K562 (cell line): ENCODE measurements around the gene DBNL. TPM values are rescaled to one million over a fixed set of nuclear protein-coding genes. Genes with fewer than 3 reads are reported as not detected.

Experiments used
- ATAC-seq: fragments of 200-7000 bp; cut with Tn5 transposase; 3 replicates; pipeline ENCODE4 v1.9.1; 2020; ENCODE audit warnings: moderate library complexity
- BruUV-seq: library from RNA; stranded (reverse); fragments of 400-500 nt; replicated peaks from 2 replicates; lab custom pipeline; 2021; lab: Mats Ljungman, UMichigan
- CTCF ChIA-PET: fragments of 300-600 bp; formaldehyde crosslinking; extraction: SDS; loops from one replicate; lab custom pipeline; 2021; ENCODE audit warnings: low intra/inter-chr PET ratio; lab: Yijun Ruan, JAX
- POLR2A ChIA-PET: fragments of 300-600, 350-650 bp; sonication (Branson Sonifier 250); formaldehyde crosslinking; extraction: SDS; loops from one replicate; lab custom pipeline; 2021; ENCODE audit warnings: antibody characterized with exemption, inconsistent platforms; lab: Yijun Ruan, JAX
- DNase-seq, 4 experiments: peaks; one replicate each; pipeline versions ENCODE4 v3.0.0 to v3.0.0-alpha.2; 2011 to 2018; ENCODE audit warnings: low spot score in 3 of 4, mixed read lengths in 3 of 4; ENCODE audit errors: extremely low read depth in 1 of 4
- FAIRE-seq: peaks from 2 replicates; lab custom pipeline; 2011; peaks lifted over from hg19 to GRCh38; lab: Jason Lieb, UNC
- H2AFZ ChIP-seq: 2 replicates; pipeline ENCODE4 v1.6.0; 2011; ENCODE audit warnings: low read depth, low read length, control low read depth, inconsistent platforms
- H3K27ac ChIP-seq: fragments of 200-600 bp; 3 replicates; pipeline ENCODE4 v1.8.0; 2011; ENCODE audit warnings: low read depth, mild to moderate bottlenecking, control low read depth, inconsistent platforms, low read length, moderate library complexity, mixed read lengths; ENCODE audit errors: extremely low read depth
- H3K27me3 ChIP-seq, 2 experiments: fragments of 300-600 bp in 1 of 2; 2 replicates in 1 of 2; 3 replicates in 1 of 2; pipeline versions ENCODE4 v1.6.0 to v1.8.0; 2011; ENCODE audit warnings: inconsistent platforms in 2 of 2, low read length in 2 of 2, mild to moderate bottlenecking in 1 of 2, mixed read lengths in 1 of 2, moderate library complexity in 1 of 2; ENCODE audit not compliant: control insufficient read depth in 2 of 2, insufficient read depth in 2 of 2
- H3K36me3 ChIP-seq: fragments of 300-600 bp; 3 replicates; pipeline ENCODE4 v1.8.0; 2011; ENCODE audit warnings: mild to moderate bottlenecking, low read length, inconsistent platforms; ENCODE audit not compliant: control insufficient read depth, insufficient read depth
- H3K4me1 ChIP-seq, 2 experiments: fragments of 200-600 bp in 1 of 2; replicated peaks in 1 of 2; 2 replicates in 1 of 2; 3 replicates in 1 of 2; pipeline versions ENCODE4 v1.5.1 to v1.8.0; 2011; ENCODE audit warnings: inconsistent platforms in 2 of 2, low read length in 2 of 2, mild to moderate bottlenecking in 1 of 2, mixed read lengths in 1 of 2, moderate library complexity in 1 of 2; ENCODE audit not compliant: control insufficient read depth in 2 of 2, insufficient read depth in 2 of 2
- H3K4me2 ChIP-seq: 2 replicates; pipeline ENCODE4 v1.6.1; 2011; ENCODE audit warnings: low read length, control low read depth, inconsistent platforms, mixed read lengths; ENCODE audit not compliant: insufficient read depth
- H3K4me3 ChIP-seq: fragments of 200-600 bp; sonication (generic), shearing (Covaris generic); 2 replicates; pipeline ENCODE4 v1.5.1; 2016; ENCODE audit warnings: control low read depth, inconsistent platforms
- H3K79me2 ChIP-seq: fragments of 200-600 bp; 3 replicates; pipeline ENCODE4 v1.8.0; 2011; ENCODE audit warnings: low read length, inconsistent platforms; ENCODE audit not compliant: control insufficient read depth, insufficient read depth
- H3K9ac ChIP-seq, 2 experiments: 2 replicates each; pipeline versions ENCODE4 v1.6.0 to v1.6.1; 2011; ENCODE audit warnings: low read depth in 2 of 2, low read length in 2 of 2, control low read depth in 1 of 2, inconsistent platforms in 1 of 2, mild to moderate bottlenecking in 1 of 2, mixed read lengths in 1 of 2; ENCODE audit not compliant: insufficient read depth in 1 of 2
- H3K9me1 ChIP-seq: one replicate; pipeline ENCODE4 v1.6.0; 2011; ENCODE audit warnings: inconsistent platforms, mild to moderate bottlenecking, low read length, moderate library complexity; ENCODE audit not compliant: control insufficient read depth, insufficient read depth
- H3K9me3 ChIP-seq: replicated peaks from 2 replicates; pipeline ENCODE4 v1.5.1; 2011; ENCODE audit warnings: low read depth, low read length, inconsistent platforms; ENCODE audit not compliant: control insufficient read depth, insufficient read depth
- H4K20me1 ChIP-seq: replicated peaks from 2 replicates; pipeline ENCODE4 v1.6.1; 2011; ENCODE audit warnings: low read length, inconsistent platforms, mixed read lengths; ENCODE audit not compliant: control insufficient read depth, insufficient read depth
- BCOR ChIP-seq: fragments of 450-650 bp; IDR thresholded peaks from 2 replicates; pipeline ENCODE4 v1.6.1; 2016
- ELK1 ChIP-seq: sonication (generic); formaldehyde crosslinking; IDR thresholded peaks from 2 replicates; pipeline ENCODE4 v1.8.1; 2022; ENCODE audit warnings: missing genetic modification reagents
- MTA1 ChIP-seq: fragments of 450-650 bp; IDR thresholded peaks from 2 replicates; pipeline ENCODE4 v1.6.1; 2017; ENCODE audit warnings: borderline replicate concordance
- RBM25 ChIP-seq: fragments of 200-400 bp; formaldehyde crosslinking; IDR thresholded peaks from 2 replicates; pipeline ENCODE4 v1.6.1; 2018; ENCODE audit warnings: low read length, low read depth, moderate library complexity; ENCODE audit not compliant: severe bottlenecking
- ZNF146 ChIP-seq: IDR thresholded peaks from one replicate; pipeline ENCODE4 v1.6.1; 2018; ENCODE audit warnings: missing compliant biosample characterization; ENCODE audit not compliant: unreplicated experiment
- ZNF197 ChIP-seq: fragments of 200-800 bp; sonication (Bioruptor generic); IDR thresholded peaks from 2 replicates; pipeline ENCODE4 v1.6.1; 2016; ENCODE audit warnings: low read depth, missing genetic modification characterization, missing compliant biosample characterization
- WGBS: fragments of 100-300 bp; shearing (Covaris generic); methylation state at CpG from one replicate; pipeline ENCODE4 v1.1.6; 2016; ENCODE audit warnings: low coverage, mixed read lengths; ENCODE audit not compliant: insufficient coverage; ENCODE audit errors: missing lambda C conversion rate; 5-methylcytosine and 5-hydroxymethylcytosine counted together
- in situ Hi-C: fragments of 300-500 bp; cut with MboI; formaldehyde crosslinking; loops from 4 replicates; pipeline ENCODE4 v1.15.0; 2018; ENCODE audit warnings: inconsistent platforms, mixed read lengths
- intact Hi-C: fragments of 100-400 bp; cut with micrococcal nuclease; formaldehyde crosslinking; loops from 2 replicates; pipeline ENCODE4 v1.14.2; 2022
- polyA plus RNA-seq, 8 experiments: library from polyadenylated mRNA; depleted of rRNA in 4 of 8; stranded (reverse) in 5 of 8; unstranded in 3 of 8; fragments of >200 nt; fragmentation: Nextera tagmentation in 2 of 8; fragmentation: Illumina TruSeq in 1 of 8; extraction: Ambion mirVana in 2 of 8; extraction: Trizol in 1 of 8; gene quantifications; 2 replicates each; pipeline versions ENCODE4 v1.2.1 to v1.2.3, GENCODE V29; 2011 to 2014; ENCODE audit warnings: inconsistent platforms in 1 of 8, missing spikeins in 1 of 8
- total RNA-seq, 7 experiments: library from RNA; depleted of rRNA in 6 of 7; stranded (reverse); fragments of >200 nt in 6 of 7; fragmentation: Illumina TruSeq in 2 of 7; extraction: Trizol in 2 of 7; gene quantifications; 2 replicates each; pipeline versions ENCODE4 v1.2.1 to v1.2.3, GENCODE V29; 2011 to 2021; ENCODE audit warnings: low replicate concordance in 1 of 7

Gene DBNL
- total and polyA plus RNA-seq, 9 of the 15 experiments (the other 6 are each of a cell fraction or from before 2014, with no cell fraction given), result 1.9 to 65.1 (median 38.9) TPM

GRCh38 chr7:44086627-44087026 lies 42.1 kb downstream of the DBNL start:
- Histone ChIP-seq H3K27me3 (no peaks in the 10 kb centered on the region), H3K9me3 (no peaks in the 10 kb centered on the region), H3K4me1 (peaks cover 0 to 19% of the 10 kb centered on the region in 2 experiments; a peak in 3 of 5 replicates), H4K20me1 (no peaks in the 10 kb centered on the region), H3K9ac (no peak overlapping the region), H3K4me3 (no peak overlapping the region), H3K4me2 (no peak overlapping the region), H3K36me3 (no peaks in the 10 kb centered on the region), H3K9me1 (no peaks in the 10 kb centered on the region), H2AFZ (no peak overlapping the region), H3K27ac (no peak overlapping the region), H3K79me2 (no peaks in the 10 kb centered on the region)
- POLR2A ChIA-PET, result interaction anchor here (1.3 kb wide), 1 partner anchor 12 kb away, joined by 7 read pairs; no protein-coding TSS in a partner anchor
- TF ChIP-seq BCOR, result 0 out of 2 replicates have a peak, but pooled peaks have one; percentile 25
- TF ChIP-seq ZNF197, result no peak
- TF ChIP-seq RBM25, result peak; percentile 74
- TF ChIP-seq ZNF146 (CRISPR knock-in tag), result peak; percentile 93
- TF ChIP-seq ELK1 (CRISPR knock-in tag), result no peak
- no peak for TF ChIP-seq MTA1
- no peak for ATAC-seq
- no TSS peak for BruUV-seq
- DNase-seq, result no peak
- in situ Hi-C loops (no loop called here), intact Hi-C loops (no loop called here)
- CTCF ChIA-PET, result no interaction called here
- FAIRE-seq, result no peak
- 83% methylated on average over 3 of the region's 3 CpGs for WGBS
